Central memory CD4-positive, alpha-beta T cell (primary cell): Measurements from ENCODE around the gene UFSP1.
A peak's percentile ranks its signal among the peaks of the same experiment; 100 is the strongest.
"Not testable (repeated sequence)": the region's sequence is repeated elsewhere in the genome, so short reads cannot be mapped to it uniquely, and the experiment has no call there.

ENCODE experiments used
- DNase-seq: peaks from one replicate; pipeline ENCODE4 v3.0.0; 2022
- total RNA-seq, 3 experiments: gene quantifications; one replicate each; lab custom pipeline; 2026; lab: John Stamatoyannopoulos, UW

The UFSP1 gene
- total RNA-seq = 2.5 to 3.5 (median 3.1) reads per million in 3 experiments

- DNase-seq = no peak
Observed at GRCh38 chr7:100888988-100889750, at the start of gene UFSP1. TSS of gene UFSP1 (minus strand) at chr7:100889715. CDS start at chr7:100889271, 444 bp downstream.

- DNase-seq = not testable (repeated sequence)
Observed at GRCh38 chr7:100936167-100936566, 46.7 kb upstream of the UFSP1 start.

- not testable (repeated sequence) for DNase-seq
Observed at GRCh38 chr7:100935381-100935780, 45.9 kb upstream of the UFSP1 start.

GRCh38 chr7:100933734-100934133, 44.2 kb upstream of the UFSP1 start:
- DNase-seq = no peak

- DNase-seq = no peak
Observed at GRCh38 chr7:100929808-100930174, 40.3 kb upstream of the UFSP1 start.

- not testable (repeated sequence) for DNase-seq
Observed at GRCh38 chr7:100923616-100924015, 34.1 kb upstream of the UFSP1 start.

- DNase-seq = no peak
Observed at GRCh38 chr7:100921039-100921438, 31.5 kb upstream of the UFSP1 start.

GRCh38 chr7:100919779-100920437, 30.4 kb upstream of the UFSP1 start:
- DNase-seq = not testable (repeated sequence)

- DNase-seq = not testable (repeated sequence)
Observed at GRCh38 chr7:100919335-100919734, 29.8 kb upstream of the UFSP1 start.

GRCh38 chr7:100914879-100915447, 25.4 kb upstream of the UFSP1 start:
- DNase-seq = no peak

- DNase-seq = no peak
Observed at GRCh38 chr7:100914208-100914878, 24.8 kb upstream of the UFSP1 start.

GRCh38 chr7:100911484-100911883, 22.0 kb upstream of the UFSP1 start:
- no peak for DNase-seq

GRCh38 chr7:100910443-100910842, 20.9 kb upstream of the UFSP1 start:
- not testable (repeated sequence) for DNase-seq

- DNase-seq = no peak
Observed at GRCh38 chr7:100908512-100908911, 19.0 kb upstream of the UFSP1 start.

GRCh38 chr7:100902638-100903037, 13.1 kb upstream of the UFSP1 start:
- DNase-seq = no peak

- DNase-seq = no peak
Observed at GRCh38 chr7:100901921-100902332, 12.4 kb upstream of the UFSP1 start.

- no peak for DNase-seq
Observed at GRCh38 chr7:100900978-100901377, 11.5 kb upstream of the UFSP1 start.

GRCh38 chr7:100899432-100899831, 9.9 kb upstream of the UFSP1 start:
- no peak for DNase-seq

GRCh38 chr7:100897772-100898454, 8.4 kb upstream of the UFSP1 start:
- no peak for DNase-seq

GRCh38 chr7:100896732-100897608, 7.5 kb upstream of the UFSP1 start:
- peak; percentile 40 for DNase-seq

- no peak for DNase-seq
Observed at GRCh38 chr7:100895956-100896731, 6.6 kb upstream of the UFSP1 start.
